A673 (cell line): Measurements from ENCODE around the gene SGMS1. TPM values are rescaled to one million over a fixed set of nuclear protein-coding genes. Genes with fewer than 3 reads are reported as not detected.
"Not testable (repeated sequence)": the region's sequence is repeated elsewhere in the genome, so short reads cannot be mapped to it uniquely, and the experiment has no call there.

Experiments
- BruUV-seq: library from RNA; stranded (reverse); fragments of 400-500 nt; replicated peaks from 2 replicates; lab custom pipeline; 2021; lab: Mats Ljungman, UMichigan
- CTCF ChIA-PET: fragments of 300-600 bp; sonication (Branson Sonifier 250); formaldehyde crosslinking; loops from one replicate; lab custom pipeline; 2022; ENCODE audit warnings: antibody characterized with exemption; lab: Charles Lee
- POLR2A ChIA-PET: fragments of 300-600 bp; sonication (Branson Sonifier 250); formaldehyde crosslinking; loops from one replicate; lab custom pipeline; 2022; ENCODE audit warnings: antibody characterized with exemption; ENCODE audit not compliant: low non-redundant PET; lab: Charles Lee
- DNase-seq: peaks from one replicate; pipeline ENCODE4 v3.0.0-alpha.2; 2015; ENCODE audit warnings: low spot score
- H3K27ac ChIP-seq: fragments of 200-600 bp; sonication (generic); 2 replicates; pipeline ENCODE4 v1.5.1; 2016; ENCODE audit warnings: mixed run types, low read depth, mild to moderate bottlenecking, mixed read lengths, antibody characterized with exemption, low read length; ENCODE audit not compliant: poor library complexity, severe bottlenecking
- H3K27me3 ChIP-seq: fragments of 200-600 bp; sonication (generic); replicated peaks from 2 replicates; pipeline ENCODE4 v1.6.1; 2017; ENCODE audit warnings: mixed run types, low read depth, mild to moderate bottlenecking, mixed read lengths, antibody characterized with exemption, low read length; ENCODE audit not compliant: insufficient read depth, poor library complexity
- H3K36me3 ChIP-seq: fragments of 200-600 bp; sonication (generic); 2 replicates; pipeline ENCODE4 v1.6.1; 2016; ENCODE audit warnings: mixed run types, mild to moderate bottlenecking, mixed read lengths, antibody characterized with exemption, low read length; ENCODE audit not compliant: insufficient read depth, poor library complexity, severe bottlenecking
- H3K4me1 ChIP-seq: fragments of 200-600 bp; sonication (generic); 2 replicates; pipeline ENCODE4 v1.6.1; 2017; ENCODE audit warnings: mixed run types, mild to moderate bottlenecking, mixed read lengths, antibody characterized with exemption, low read length; ENCODE audit not compliant: insufficient read depth, poor library complexity, severe bottlenecking
- H3K4me3 ChIP-seq: fragments of 200-600 bp; sonication (generic); 2 replicates; pipeline ENCODE4 v1.5.1; 2016; ENCODE audit warnings: low read depth, mixed run types, mild to moderate bottlenecking, mixed read lengths, low read length; ENCODE audit not compliant: poor library complexity, severe bottlenecking
- H3K9me3 ChIP-seq: fragments of 200-600 bp; sonication (generic); 2 replicates; pipeline ENCODE4 v1.6.1; 2016; ENCODE audit warnings: mixed run types, low read depth, mild to moderate bottlenecking, mixed read lengths, antibody characterized with exemption, low read length; ENCODE audit not compliant: poor library complexity, severe bottlenecking
- CTCF ChIP-seq: fragments of 300-800, 200-600 bp; sonication (generic); conservative IDR thresholded peaks from 2 replicates; pipeline ENCODE4 v1.5.1; 2017; ENCODE audit warnings: low read depth, mild to moderate bottlenecking, antibody characterized with exemption, low read length, moderate library complexity, mixed read lengths
- EZH2 ChIP-seq: fragments of 200-600 bp; sonication (generic); IDR thresholded peaks from 2 replicates; pipeline ENCODE4 v1.6.1; 2017; ENCODE audit warnings: borderline replicate concordance, low read depth, mild to moderate bottlenecking, mixed read lengths, antibody characterized with exemption, low read length; ENCODE audit not compliant: poor library complexity, severe bottlenecking
- intact Hi-C: fragments of 100-400 bp; cut with micrococcal nuclease; formaldehyde crosslinking; loops from one replicate; pipeline ENCODE4 v1.10.0; 2022; ENCODE audit not compliant: unreplicated experiment
- total RNA-seq: library from RNA; stranded (reverse); gene quantifications from 2 replicates; pipeline ENCODE4 v1.2.3, GENCODE V29; 2021

SGMS1 gene
- total RNA-seq, 1 experiment from 2014 or later = 13.0 TPM

- POLR2A ChIA-PET = interaction anchor here (0.6 kb wide), 1 partner anchor 193 kb away, joined by 3 read pairs; no protein-coding TSS in a partner anchor
- no peaks in the 10 kb centered on the region for H3K9me3 ChIP-seq
- DNase-seq = no peak
- H3K36me3 ChIP-seq = no peaks in the 10 kb centered on the region
- BruUV-seq = no TSS peak
- TF ChIP-seq CTCF (no peak), EZH2 (no peak)
- no peak overlapping the region for H3K27ac ChIP-seq
- H3K27me3 ChIP-seq = no peaks in the 10 kb centered on the region
- CTCF ChIA-PET = no interaction called here
- H3K4me1 ChIP-seq = peaks cover 12% of the 10 kb centered on the region
- no peak overlapping the region for H3K4me3 ChIP-seq
- intact Hi-C loops = no loop called here
Measured at GRCh38 chr10:50552308-50552707, 71.4 kb downstream of the SGMS1 start.

- no peak overlapping the region for H3K4me3 ChIP-seq
- H3K4me1 ChIP-seq = peaks cover 12% of the 10 kb centered on the region
- CTCF ChIA-PET = no interaction called here
- TF ChIP-seq CTCF (no peak), EZH2 (no peak)
- no peaks in the 10 kb centered on the region for H3K36me3 ChIP-seq
- no peak overlapping the region for H3K27ac ChIP-seq
- no peaks in the 10 kb centered on the region for H3K27me3 ChIP-seq
- H3K9me3 ChIP-seq = no peaks in the 10 kb centered on the region
- BruUV-seq = no TSS peak
- POLR2A ChIA-PET = no interaction called here
- intact Hi-C loops = no loop called here
- DNase-seq = no peak
Measured at GRCh38 chr10:50551894-50552293, 71.9 kb downstream of the SGMS1 start.

GRCh38 chr10:50550291-50550839, 73.4 kb downstream of the SGMS1 start:
- no peak overlapping the region for H3K4me3 ChIP-seq
- intact Hi-C loops = no loop called here
- H3K27ac ChIP-seq = no peak overlapping the region
- DNase-seq = peak; percentile 79
- TF ChIP-seq EZH2 = no peak
- no peak for TF ChIP-seq CTCF
- H3K36me3 ChIP-seq = no peaks in the 10 kb centered on the region
- no TSS peak for BruUV-seq
- H3K9me3 ChIP-seq = no peaks in the 10 kb centered on the region
- ChIA-PET POLR2A (no interaction called here), CTCF (no interaction called here)
- peaks cover 12% of the 10 kb centered on the region for H3K4me1 ChIP-seq
- H3K27me3 ChIP-seq = no peaks in the 10 kb centered on the region

GRCh38 chr10:50549186-50549585, 74.6 kb downstream of the SGMS1 start:
- intact Hi-C loops, CTCF ChIA-PET, BruUV-seq: not testable (repeated sequence)

GRCh38 chr10:50548481-50548880, 75.3 kb downstream of the SGMS1 start:
- H3K4me3 ChIP-seq, POLR2A ChIA-PET, DNase-seq, H3K9me3 ChIP-seq, H3K27me3 ChIP-seq, H3K36me3 ChIP-seq, CTCF ChIA-PET, BruUV-seq, H3K27ac ChIP-seq, intact Hi-C loops: not testable (repeated sequence)
- H3K4me1 ChIP-seq = peaks cover 12% of the 10 kb centered on the region

More at GRCh38 chr10:50549186-50549585, 74.6 kb downstream of the SGMS1 start:
- H3K36me3 ChIP-seq, H3K9me3 ChIP-seq, DNase-seq, H3K27ac ChIP-seq, H3K4me3 ChIP-seq, H3K27me3 ChIP-seq, POLR2A ChIA-PET: not testable (repeated sequence)
- peaks cover 12% of the 10 kb centered on the region for H3K4me1 ChIP-seq

- H3K4me3 ChIP-seq, H3K27ac ChIP-seq, H3K27me3 ChIP-seq, CTCF ChIA-PET, POLR2A ChIA-PET, DNase-seq, H3K9me3 ChIP-seq, BruUV-seq, H3K36me3 ChIP-seq, intact Hi-C loops: not testable (repeated sequence)
- H3K4me1 ChIP-seq = peaks cover 12% of the 10 kb centered on the region
Measured at GRCh38 chr10:50546287-50546686, 77.5 kb downstream of the SGMS1 start.
